Liver (tissue), 9 donors: ENCODE data around the gene COPZ2. TPM values are rescaled to one million over a fixed set of nuclear protein-coding genes. Genes with fewer than 3 reads are reported as not detected.

Experiments used
- DNase-seq: peaks from one replicate; pipeline ENCODE4 v3.0.0-alpha.2; 2017; ENCODE audit warnings: low spot score
- H3K27ac ChIP-seq, 2 donors: one replicate each; pipeline ENCODE4 v1.7.0; 2013; ENCODE audit warnings: inconsistent platforms in 2 of 2, low read length in 2 of 2, control low read depth in 1 of 2, low read depth in 1 of 2, mild to moderate bottlenecking in 1 of 2
- H3K27me3 ChIP-seq, 4 donors: one replicate each; pipeline versions ENCODE4 v1.6.1 to v1.7.0; 2013; ENCODE audit warnings: low read length in 3 of 4, inconsistent platforms in 1 of 4, mild to moderate bottlenecking in 1 of 4, moderate library complexity in 1 of 4; ENCODE audit not compliant: control insufficient read depth in 4 of 4, insufficient read depth in 4 of 4
- H3K36me3 ChIP-seq, 4 donors: one replicate each; pipeline versions ENCODE4 v1.6.1 to v1.7.0; 2013; ENCODE audit warnings: low read length in 3 of 4, mild to moderate bottlenecking in 3 of 4, low read depth in 1 of 4, moderate library complexity in 1 of 4; ENCODE audit not compliant: control insufficient read depth in 4 of 4, insufficient read depth in 3 of 4
- H3K4me1 ChIP-seq, 4 donors: one replicate each; pipeline versions ENCODE4 v1.6.1 to v1.7.0; 2013; ENCODE audit warnings: low read length in 3 of 4, mild to moderate bottlenecking in 3 of 4, moderate library complexity in 1 of 4; ENCODE audit not compliant: control insufficient read depth in 4 of 4, insufficient read depth in 4 of 4
- H3K4me3 ChIP-seq, 3 donors: one replicate each; pipeline versions ENCODE4 v1.6.1 to v1.7.0; 2013; ENCODE audit warnings: low read length in 3 of 3, control low read depth in 1 of 3, low read depth in 1 of 3, mild to moderate bottlenecking in 1 of 3
- H3K9ac ChIP-seq, 2 donors: one replicate each; pipeline ENCODE4 v1.7.0; 2013; ENCODE audit warnings: low read length in 2 of 2, mild to moderate bottlenecking in 2 of 2, moderate library complexity in 2 of 2, control low read depth in 1 of 2, low read depth in 1 of 2
- H3K9me3 ChIP-seq, 4 donors: one replicate each; pipeline versions ENCODE4 v1.6.1 to v1.7.0; 2013; ENCODE audit warnings: low read length in 3 of 4; ENCODE audit not compliant: control insufficient read depth in 4 of 4
- ATF3 ChIP-seq: IDR thresholded peaks from 2 replicates; pipeline ENCODE4 v1.6.1; 2016; ENCODE audit warnings: antibody characterized with exemption
- EGR1 ChIP-seq, 2 donors: IDR thresholded peaks; 2 replicates each; pipeline ENCODE4 v1.6.1; 2016 to 2018; ENCODE audit warnings: antibody characterized with exemption in 2 of 2, low read depth in 2 of 2
- FOXA1 ChIP-seq: IDR thresholded peaks from 2 replicates; pipeline ENCODE4 v1.6.1; 2016; ENCODE audit warnings: antibody characterized with exemption
- GABPA ChIP-seq, 2 donors: IDR thresholded peaks in 1 of 2; conservative IDR thresholded peaks in 1 of 2; 2 replicates each; pipeline ENCODE4 v1.6.1; 2016; ENCODE audit warnings: antibody characterized with exemption in 2 of 2, mild to moderate bottlenecking in 1 of 2, moderate library complexity in 1 of 2
- HNF4A ChIP-seq, 2 donors: conservative IDR thresholded peaks; 2 replicates each; pipeline ENCODE4 v1.6.1; 2016; ENCODE audit warnings: antibody characterized with exemption in 2 of 2, mild to moderate bottlenecking in 2 of 2
- HNF4G ChIP-seq: IDR thresholded peaks from 2 replicates; pipeline ENCODE4 v1.6.1; 2016; ENCODE audit warnings: antibody characterized with exemption
- JUND ChIP-seq, 2 donors: IDR thresholded peaks; 2 replicates each; pipeline ENCODE4 v1.6.1; 2016; ENCODE audit warnings: antibody characterized with exemption in 2 of 2
- NR2F2 ChIP-seq: IDR thresholded peaks from 2 replicates; pipeline ENCODE4 v1.6.1; 2016; ENCODE audit warnings: antibody characterized with exemption
- RAD21 ChIP-seq, 2 donors: IDR thresholded peaks; 2 replicates each; pipeline ENCODE4 v1.6.1; 2016; ENCODE audit warnings: antibody characterized with exemption in 2 of 2, mild to moderate bottlenecking in 2 of 2
- REST ChIP-seq: IDR thresholded peaks from 2 replicates; pipeline ENCODE4 v1.6.1; 2016; ENCODE audit warnings: antibody characterized with exemption, mild to moderate bottlenecking
- RXRA ChIP-seq, 2 donors: IDR thresholded peaks; 2 replicates each; pipeline ENCODE4 v1.6.1; 2017 to 2018; ENCODE audit warnings: antibody characterized with exemption in 2 of 2, mild to moderate bottlenecking in 1 of 2
- SP1 ChIP-seq: IDR thresholded peaks from 2 replicates; pipeline ENCODE4 v1.6.1; 2018; ENCODE audit warnings: antibody characterized with exemption, mild to moderate bottlenecking
- TAF1 ChIP-seq: conservative IDR thresholded peaks from 2 replicates; pipeline ENCODE4 v1.6.1; 2016; ENCODE audit warnings: antibody characterized with exemption, mild to moderate bottlenecking
- YY1 ChIP-seq: IDR thresholded peaks from 2 replicates; pipeline ENCODE4 v1.6.1; 2016; ENCODE audit warnings: antibody characterized with exemption, mild to moderate bottlenecking
- WGBS: extraction: QIAGEN DNeasy Blood & Tissue Kit; methylation state at CpG from one replicate; pipeline ENCODE4 v1.1.7; 2013; 5-methylcytosine and 5-hydroxymethylcytosine counted together
- polyA plus RNA-seq, 2 donors: library from polyadenylated mRNA; stranded (reverse) in 1 of 2; unstranded in 1 of 2; fragments of 200-250 nt in 1 of 2; fragments of >200 nt in 1 of 2; fragmentation: Nextera tagmentation in 1 of 2; extraction: Ambion mirVana in 1 of 2; gene quantifications; one replicate each; pipeline versions ENCODE4 v1.2.1 to v1.2.3, GENCODE V29; 2013 to 2015
- total RNA-seq, 2 donors: library from RNA; depleted of rRNA; stranded (reverse); fragments of >200 nt; gene quantifications; one replicate each; pipeline ENCODE4 v1.2.3, GENCODE V29; 2014
- TF ChIP-seq, protein P1 (sequence below): IDR thresholded peaks from 2 replicates; pipeline ENCODE4 v1.6.1; 2016; ENCODE audit warnings: antibody characterized with exemption
- TF ChIP-seq, protein P2 (sequence below): fragments of 150-350 bp; IDR thresholded peaks from 2 replicates; pipeline ENCODE4 v1.5.1; 2017; ENCODE audit warnings: improper control_type of control experiment, low read depth, low read length; ENCODE audit not compliant: missing input control
- TF ChIP-seq, protein P3 (sequence below): IDR thresholded peaks from 2 replicates; pipeline ENCODE4 v1.6.1; 2016; ENCODE audit warnings: antibody characterized with exemption
- donor health status: healthy.
- donor health status: healthy.
- donor health status: healthy.
- donor health status: healthy.
- donor health status: healthy.

COPZ2 gene
- total and polyA plus RNA-seq, 4 donors, result 2.6 to 38.1 (median 17.8) TPM

- Histone ChIP-seq H3K9ac (no peak overlapping the region), H3K27ac (no peak overlapping the region), H3K27me3 (no peaks in the 10 kb centered on the region), H3K4me1 (peaks cover 0 to 9% (median 7%) of the 10 kb centered on the region in 4 donors), H3K4me3 (no peak overlapping the region), H3K9me3 (no peaks in the 10 kb centered on the region), H3K36me3 (no peaks in the 10 kb centered on the region)
- whole genome bisulfite sequencing, result 94% methylated on average over 2 of the region's 2 CpGs
- TF ChIP-seq HNF4G (no peak), FOXA1 (no peak)
- DNase-seq, result no peak
Observed at GRCh38 chr17:48043176-48043575, 5.6 kb upstream of the COPZ2 start.

DNA sequence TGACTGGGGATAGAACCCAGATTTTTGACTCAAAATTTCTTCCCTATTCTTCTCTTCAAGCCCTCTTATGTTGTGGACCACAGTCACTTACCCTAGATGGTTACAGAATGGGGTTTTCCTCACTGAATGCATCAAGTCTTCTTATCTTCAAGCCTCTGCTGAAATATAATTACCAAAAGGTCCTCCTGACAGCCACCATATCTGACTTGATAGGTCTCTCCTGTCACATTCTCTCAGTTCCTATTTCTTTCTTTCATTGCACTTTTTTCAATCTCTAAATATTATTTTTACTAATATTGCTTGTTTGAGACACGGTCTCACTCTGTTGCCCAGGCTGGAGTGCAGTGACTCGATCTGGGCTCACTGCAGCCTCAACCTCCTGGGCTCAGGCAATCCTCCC, 1.1 kb upstream of the COPZ2 start:
- TF ChIP-seq, protein P1, sequence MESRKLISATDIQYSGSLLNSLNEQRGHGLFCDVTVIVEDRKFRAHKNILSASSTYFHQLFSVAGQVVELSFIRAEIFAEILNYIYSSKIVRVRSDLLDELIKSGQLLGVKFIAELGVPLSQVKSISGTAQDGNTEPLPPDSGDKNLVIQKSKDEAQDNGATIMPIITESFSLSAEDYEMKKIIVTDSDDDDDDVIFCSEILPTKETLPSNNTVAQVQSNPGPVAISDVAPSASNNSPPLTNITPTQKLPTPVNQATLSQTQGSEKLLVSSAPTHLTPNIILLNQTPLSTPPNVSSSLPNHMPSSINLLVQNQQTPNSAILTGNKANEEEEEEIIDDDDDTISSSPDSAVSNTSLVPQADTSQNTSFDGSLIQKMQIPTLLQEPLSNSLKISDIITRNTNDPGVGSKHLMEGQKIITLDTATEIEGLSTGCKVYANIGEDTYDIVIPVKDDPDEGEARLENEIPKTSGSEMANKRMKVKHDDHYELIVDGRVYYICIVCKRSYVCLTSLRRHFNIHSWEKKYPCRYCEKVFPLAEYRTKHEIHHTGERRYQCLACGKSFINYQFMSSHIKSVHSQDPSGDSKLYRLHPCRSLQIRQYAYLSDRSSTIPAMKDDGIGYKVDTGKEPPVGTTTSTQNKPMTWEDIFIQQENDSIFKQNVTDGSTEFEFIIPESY, result no peak
- TF ChIP-seq REST (no peak), HNF4G (no peak), FOXA1 (no peak), GABPA (IDR thresholded peaks at IDR 0.05 in 1 of 2, conservative IDR thresholded peaks at IDR 0.05 in 1 of 2) (no peak), EGR1 (IDR thresholded peaks at IDR 0.05; ENCODE audit: low read depth in 2 of 2) (no peak), RAD21 (IDR thresholded peaks at IDR 0.05) (no peak), RXRA (IDR thresholded peaks at IDR 0.05) (no peak), SP1 (no peak), NR2F2 (no peak), ATF3 (no peak), HNF4A (conservative IDR thresholded peaks at IDR 0.05) (no peak), TAF1 (no peak), JUND (IDR thresholded peaks at IDR 0.05) (no peak), YY1 (no peak)
- TF ChIP-seq, protein P2, sequence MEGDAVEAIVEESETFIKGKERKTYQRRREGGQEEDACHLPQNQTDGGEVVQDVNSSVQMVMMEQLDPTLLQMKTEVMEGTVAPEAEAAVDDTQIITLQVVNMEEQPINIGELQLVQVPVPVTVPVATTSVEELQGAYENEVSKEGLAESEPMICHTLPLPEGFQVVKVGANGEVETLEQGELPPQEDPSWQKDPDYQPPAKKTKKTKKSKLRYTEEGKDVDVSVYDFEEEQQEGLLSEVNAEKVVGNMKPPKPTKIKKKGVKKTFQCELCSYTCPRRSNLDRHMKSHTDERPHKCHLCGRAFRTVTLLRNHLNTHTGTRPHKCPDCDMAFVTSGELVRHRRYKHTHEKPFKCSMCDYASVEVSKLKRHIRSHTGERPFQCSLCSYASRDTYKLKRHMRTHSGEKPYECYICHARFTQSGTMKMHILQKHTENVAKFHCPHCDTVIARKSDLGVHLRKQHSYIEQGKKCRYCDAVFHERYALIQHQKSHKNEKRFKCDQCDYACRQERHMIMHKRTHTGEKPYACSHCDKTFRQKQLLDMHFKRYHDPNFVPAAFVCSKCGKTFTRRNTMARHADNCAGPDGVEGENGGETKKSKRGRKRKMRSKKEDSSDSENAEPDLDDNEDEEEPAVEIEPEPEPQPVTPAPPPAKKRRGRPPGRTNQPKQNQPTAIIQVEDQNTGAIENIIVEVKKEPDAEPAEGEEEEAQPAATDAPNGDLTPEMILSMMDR, result no peak
- TF ChIP-seq, protein P3, sequence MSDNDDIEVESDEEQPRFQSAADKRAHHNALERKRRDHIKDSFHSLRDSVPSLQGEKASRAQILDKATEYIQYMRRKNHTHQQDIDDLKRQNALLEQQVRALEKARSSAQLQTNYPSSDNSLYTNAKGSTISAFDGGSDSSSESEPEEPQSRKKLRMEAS, result no peak
- no peak overlapping the region for H3K9ac ChIP-seq

More for the DNA sequence above, 1.1 kb upstream of the COPZ2 start:
- Histone ChIP-seq H3K27ac (no peak overlapping the region), H3K36me3 (no peaks in the 10 kb centered on the region), H3K4me3 (no peak overlapping the region), H3K4me1 (peaks cover 0 to 12% (median 7%) of the 10 kb centered on the region in 4 donors), H3K9me3 (no peaks in the 10 kb centered on the region), H3K27me3 (no peaks in the 10 kb centered on the region)
- no peak for DNase-seq
- 90% methylated on average over 2 of the region's 2 CpGs for WGBS
